ENCODE measurements around the gene CACNA1I.

Gene CACNA1I

DNA sequence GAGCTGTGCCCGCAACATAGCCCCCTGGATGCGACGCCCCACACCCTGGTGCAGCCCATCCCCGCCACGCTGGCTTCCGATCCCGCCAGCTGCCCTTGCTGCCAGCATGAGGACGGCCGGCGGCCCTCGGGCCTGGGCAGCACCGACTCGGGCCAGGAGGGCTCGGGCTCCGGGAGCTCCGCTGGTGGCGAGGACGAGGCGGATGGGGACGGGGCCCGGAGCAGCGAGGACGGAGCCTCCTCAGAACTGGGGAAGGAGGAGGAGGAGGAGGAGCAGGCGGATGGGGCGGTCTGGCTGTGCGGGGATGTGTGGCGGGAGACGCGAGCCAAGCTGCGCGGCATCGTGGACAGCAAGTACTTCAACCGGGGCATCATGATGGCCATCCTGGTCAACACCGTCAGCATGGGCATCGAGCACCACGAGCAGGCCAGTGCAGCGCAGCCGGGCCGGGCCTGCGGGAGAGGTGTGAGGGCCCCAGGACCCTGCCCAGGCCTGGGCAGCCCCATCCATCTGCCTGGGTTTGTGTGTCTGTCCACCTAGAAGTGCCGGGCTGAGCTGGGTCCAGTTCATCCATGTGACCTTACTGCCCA is 79.0 kb downstream of the CACNA1I start:
- DNase-seq (ENCODE audit: low spot score), result no peak

DNA sequence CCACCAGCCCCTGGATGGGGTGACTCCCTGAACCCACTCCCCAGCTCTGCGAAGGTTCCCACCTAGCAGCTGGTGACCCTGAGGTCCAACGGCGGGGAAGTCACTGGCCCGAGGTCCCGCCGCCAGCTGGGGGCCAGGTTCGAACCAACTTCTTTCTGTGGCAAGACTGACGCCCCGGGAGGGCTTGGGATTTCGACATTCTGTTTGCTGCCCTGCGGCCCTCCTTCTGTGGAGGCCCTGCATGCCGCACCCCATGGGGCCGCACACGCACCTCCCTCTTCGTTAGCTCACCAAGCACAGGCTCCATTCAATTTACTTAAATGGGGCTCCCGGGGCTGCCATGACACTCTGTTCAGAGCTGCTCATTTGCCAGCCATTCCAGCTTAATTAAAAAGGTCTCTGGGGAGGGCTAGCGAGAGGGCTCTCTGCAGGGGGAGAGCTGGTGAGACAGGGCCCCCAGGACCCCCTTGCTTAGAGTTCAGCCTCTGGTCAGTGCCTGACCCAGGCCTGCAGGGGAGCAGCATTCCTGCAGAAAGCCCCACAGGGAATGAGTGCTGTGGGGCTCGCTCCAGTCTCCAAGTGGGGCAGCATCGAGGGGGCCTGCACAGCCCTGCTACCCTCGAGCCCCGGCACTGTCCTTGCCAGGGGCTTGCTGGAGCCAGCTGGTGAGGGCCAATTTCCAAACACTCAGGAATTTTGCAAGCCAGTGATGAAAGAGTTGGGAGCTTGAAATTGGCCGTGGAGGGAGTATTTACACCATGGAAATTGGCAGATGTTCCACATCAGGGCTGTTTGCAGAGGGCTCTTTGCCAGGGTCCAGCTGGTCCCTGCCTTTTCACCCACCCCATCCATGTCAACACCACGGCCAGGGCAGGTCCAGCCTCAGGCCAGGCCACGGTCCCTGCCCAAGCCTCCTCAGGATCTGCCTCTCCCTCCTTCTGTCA is 80.8 kb downstream of the CACNA1I start:
- no peak for DNase-seq (ENCODE audit: low spot score)

DNA sequence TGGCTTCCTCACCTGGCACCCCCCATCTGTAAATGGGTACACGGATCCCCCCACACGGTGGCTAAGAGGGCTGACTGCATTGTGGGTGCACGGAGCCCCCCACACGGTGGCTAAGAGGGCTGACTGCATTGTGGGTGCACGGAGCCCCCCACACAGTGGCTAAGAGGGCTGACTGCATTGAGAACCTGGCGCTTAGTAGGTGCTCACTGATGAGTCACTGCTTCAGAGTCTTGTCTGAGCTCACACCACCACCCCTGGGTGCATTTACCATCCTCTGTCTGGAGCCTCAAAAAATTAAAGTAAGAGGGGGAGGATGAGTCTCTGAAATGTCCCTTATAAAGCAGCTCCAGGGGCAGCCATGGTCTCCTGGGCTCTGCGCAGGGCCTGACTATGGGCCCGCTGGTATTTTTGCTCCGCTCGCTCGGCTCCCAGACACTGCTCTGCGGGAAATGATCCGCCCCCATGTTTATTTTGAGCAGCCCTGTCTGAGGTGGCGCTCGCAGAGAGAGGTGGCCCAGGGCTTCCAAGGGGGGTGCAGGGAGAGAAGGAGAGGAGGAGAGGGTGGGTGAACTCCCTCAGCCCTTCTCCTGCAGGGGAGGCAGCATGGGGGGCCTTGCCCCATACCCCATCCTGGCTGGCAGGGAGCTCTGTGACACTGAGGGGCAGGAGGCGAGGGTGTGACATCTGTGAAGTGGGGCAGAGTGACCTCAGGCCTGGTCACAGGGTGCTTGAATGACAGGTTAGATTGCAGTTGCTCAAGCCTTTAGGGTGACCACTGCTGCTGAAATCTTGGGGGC is 82.6 kb downstream of the CACNA1I start:
- DNase-seq (ENCODE audit: low spot score), result no peak

GRCh38 chr22:39653787-39654077 is 83.2 kb downstream of the CACNA1I start:
- DNase-seq (ENCODE audit: low spot score), result no peak

DNA sequence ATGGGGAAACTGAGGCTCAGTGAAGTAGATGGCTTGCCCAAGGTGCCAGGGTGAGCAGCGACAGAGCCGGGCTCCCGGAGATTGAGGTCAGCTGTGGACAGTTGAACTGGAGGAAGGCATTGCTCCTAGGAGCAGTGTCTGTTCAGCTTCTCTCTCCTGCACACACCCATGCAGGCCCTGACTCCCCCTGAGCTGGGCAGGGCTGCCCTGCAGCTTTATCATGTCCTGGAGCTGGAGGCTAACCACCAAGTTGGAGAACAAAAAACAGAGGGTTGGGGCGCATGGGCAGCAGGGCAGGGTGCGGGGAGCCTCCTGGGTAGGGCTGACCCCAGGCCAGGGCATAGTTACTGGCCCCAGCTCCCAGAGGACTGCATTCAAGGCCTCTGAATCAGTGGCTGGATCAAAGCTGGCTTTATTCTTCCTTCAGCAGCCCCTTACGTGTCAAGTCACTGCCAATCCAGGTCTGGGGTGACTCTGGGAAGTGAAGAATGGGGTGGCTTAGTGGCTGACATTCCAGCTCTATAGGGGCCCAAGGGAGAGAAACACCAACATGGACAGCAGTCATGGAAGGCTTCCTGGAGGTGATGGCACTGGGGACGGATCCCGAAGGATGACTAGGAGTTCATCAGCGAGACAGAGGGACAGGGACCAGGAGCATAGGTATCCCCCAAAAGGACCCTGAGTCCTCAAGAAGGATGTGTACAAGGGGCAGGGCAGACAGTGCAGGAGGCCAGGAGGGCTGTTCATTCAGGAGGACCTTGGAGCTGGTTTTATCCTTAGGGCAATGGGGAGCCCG is 83.8 kb downstream of the CACNA1I start:
- no peak for DNase-seq (ENCODE audit: low spot score)

- no peak for DNase-seq (ENCODE audit: low spot score)
These were observed 84.5 kb downstream of the CACNA1I start for GRCh38 chr22:39655004-39655579.

GRCh38 chr22:39655831-39656230 is 85.3 kb downstream of the CACNA1I start:
- DNase-seq (ENCODE audit: low spot score), result no peak

- DNase-seq (ENCODE audit: low spot score), result no peak
These were observed 86.2 kb downstream of the CACNA1I start for GRCh38 chr22:39656495-39657490.

DNA sequence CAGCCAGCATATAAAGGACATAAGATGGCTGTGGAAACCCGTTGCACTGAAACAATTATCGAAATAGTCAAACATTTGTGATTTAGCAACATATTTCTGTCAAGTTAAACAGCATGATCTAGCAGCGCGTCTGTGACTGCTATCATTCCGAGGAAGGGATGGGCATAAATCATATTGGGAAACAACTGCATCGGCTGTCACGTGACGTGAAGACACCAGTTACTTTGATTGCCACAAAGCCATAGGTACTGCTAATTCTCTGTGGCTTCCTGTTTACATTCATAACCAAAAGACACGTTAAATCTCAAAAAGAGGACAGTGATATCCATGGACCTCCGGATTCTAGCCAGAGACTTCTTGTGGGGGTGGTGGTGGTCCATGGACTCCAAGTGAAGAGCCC is 87.8 kb downstream of the CACNA1I start:
- no peak for DNase-seq (ENCODE audit: low spot score)

- DNase-seq (ENCODE audit: low spot score), result no peak
These were observed 88.4 kb downstream of the CACNA1I start for GRCh38 chr22:39658806-39659463.

DNA sequence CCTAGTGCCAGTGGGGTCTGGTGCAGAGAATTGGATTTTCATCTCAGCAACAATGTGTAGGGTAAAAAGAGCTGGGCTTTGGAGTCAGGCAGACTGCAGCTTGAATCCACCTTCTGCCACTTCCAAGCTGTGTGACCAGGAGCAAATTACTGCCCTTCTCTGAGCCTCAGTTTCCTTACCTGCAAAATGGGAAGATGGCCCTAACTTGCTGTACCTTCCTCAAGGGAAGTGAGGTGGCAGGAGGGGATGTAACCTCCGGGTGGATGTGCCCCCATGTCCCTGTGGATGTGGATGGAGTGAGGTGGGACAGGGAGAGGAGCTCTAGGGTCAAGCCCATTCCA is 90.9 kb downstream of the CACNA1I start:
- DNase-seq (ENCODE audit: low spot score), result no peak

DNA sequence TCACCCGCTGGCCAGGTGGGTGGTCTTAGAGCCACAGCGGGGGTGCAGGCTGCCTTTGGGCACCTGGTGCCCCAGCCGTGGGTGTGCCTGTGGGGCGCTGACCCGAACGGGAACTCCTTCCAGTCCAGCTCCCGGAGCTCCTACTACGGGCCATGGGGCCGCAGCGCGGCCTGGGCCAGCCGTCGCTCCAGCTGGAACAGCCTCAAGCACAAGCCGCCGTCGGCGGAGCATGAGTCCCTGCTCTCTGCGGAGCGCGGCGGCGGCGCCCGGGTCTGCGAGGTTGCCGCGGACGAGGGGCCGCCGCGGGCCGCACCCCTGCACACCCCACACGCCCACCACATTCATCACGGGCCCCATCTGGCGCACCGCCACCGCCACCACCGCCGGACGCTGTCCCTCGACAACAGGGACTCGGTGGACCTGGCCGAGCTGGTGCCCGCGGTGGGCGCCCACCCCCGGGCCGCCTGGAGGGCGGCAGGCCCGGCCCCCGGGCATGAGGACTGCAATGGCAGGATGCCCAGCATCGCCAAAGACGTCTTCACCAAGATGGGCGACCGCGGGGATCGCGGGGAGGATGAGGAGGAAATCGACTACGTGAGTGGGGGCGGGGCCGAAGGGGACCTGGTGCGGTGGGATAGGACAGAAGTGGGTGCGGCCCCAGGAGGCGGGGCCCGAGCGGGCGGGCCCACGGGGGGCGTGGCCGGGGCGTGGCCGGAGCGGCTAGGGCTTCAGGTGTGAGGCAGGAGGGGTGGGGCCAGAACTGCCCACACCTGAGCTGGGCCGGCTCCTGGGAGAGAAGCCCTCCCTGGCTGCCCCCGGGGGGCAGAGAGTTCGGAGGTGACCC is 91.5 kb downstream of the CACNA1I start:
- DNase-seq (ENCODE audit: low spot score), result no peak

DNA sequence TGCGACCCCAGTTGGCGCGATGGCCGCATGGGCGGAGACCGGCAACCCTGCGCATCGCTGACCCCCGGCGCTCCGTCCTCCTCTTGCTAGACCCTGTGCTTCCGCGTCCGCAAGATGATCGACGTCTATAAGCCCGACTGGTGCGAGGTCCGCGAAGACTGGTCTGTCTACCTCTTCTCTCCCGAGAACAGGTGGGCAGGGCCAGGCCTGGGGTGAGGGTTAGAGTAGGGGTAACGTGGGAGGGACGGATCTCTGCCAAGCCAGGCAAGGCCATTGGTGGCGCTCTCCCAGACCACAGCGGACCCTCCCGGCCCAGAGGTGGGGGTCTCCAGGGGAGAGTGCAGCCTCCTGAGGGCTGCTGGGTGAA is 92.1 kb downstream of the CACNA1I start:
- no peak for DNase-seq (ENCODE audit: low spot score)

DNA sequence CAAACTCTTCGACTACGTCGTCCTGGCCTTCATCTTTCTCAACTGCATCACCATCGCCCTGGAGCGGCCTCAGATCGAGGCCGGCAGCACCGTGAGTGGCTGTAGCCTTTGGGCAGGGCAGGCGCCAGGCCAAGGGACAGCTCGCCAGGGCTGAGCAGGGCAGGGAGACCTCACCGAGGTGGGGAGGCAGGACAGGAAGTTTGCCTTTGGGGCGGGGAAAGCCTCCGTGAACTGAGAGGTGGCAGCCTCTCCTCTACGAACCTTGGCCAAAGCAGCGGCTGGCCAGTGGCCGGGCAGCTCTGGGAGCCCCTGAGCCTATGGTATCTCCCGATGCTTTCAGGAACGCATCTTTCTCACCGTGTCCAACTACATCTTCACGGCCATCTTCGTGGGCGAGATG is 93.2 kb downstream of the CACNA1I start:
- DNase-seq (ENCODE audit: low spot score), result no peak

DNA sequence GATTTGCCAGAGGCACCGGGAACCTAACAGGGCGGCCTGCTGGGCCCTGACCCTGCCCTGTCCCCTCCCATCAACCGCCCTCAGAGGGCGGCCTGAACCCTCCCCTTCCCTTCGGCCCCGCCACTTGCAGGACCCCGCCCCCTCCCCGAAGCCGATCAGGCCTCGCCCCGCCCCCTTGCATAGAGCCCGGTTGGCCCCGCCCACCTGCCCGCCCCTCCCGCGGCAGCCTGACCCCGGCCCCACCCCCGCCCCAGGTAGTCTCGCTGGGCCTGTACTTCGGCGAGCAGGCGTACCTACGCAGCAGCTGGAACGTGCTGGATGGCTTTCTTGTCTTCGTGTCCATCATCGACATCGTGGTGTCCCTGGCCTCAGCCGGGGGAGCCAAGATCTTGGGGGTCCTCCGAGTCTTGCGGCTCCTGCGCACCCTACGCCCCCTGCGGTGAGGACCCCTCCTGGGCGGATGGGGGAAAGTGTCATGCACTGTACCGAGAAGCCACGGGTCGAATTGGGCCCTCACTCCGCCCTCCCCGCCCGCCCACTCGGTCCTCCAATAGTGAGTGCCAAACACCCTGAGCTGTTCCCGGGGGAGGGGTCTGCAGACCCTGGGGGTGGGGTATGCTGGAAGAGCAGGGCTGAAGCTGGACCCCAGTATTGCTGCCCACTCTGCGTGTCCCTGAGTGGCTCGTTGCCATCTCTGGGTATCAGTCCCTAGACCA is 94.1 kb downstream of the CACNA1I start:
- DNase-seq (ENCODE audit: low spot score), result no peak

DNA sequence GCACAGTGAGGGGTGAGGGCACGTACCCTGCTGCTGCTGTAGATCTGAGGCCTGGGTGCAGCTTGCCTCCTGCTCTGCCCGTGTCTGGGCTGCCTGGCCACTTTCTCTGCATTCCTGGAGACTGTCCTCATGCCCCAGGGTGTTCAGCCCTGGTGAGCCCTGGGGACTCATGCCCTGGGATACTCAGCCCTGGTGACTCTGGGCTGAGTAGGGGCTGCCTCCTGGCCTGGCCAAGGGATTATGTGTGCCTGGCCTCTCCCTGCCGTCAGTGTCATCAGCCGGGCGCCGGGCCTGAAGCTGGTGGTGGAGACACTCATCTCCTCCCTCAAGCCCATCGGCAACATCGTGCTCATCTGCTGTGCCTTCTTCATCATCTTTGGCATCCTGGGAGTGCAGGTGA is 94.7 kb downstream of the CACNA1I start:
- DNase-seq (ENCODE audit: low spot score), result no peak

GRCh38 chr22:39665661-39666431 is 95.3 kb downstream of the CACNA1I start:
- no peak for DNase-seq (ENCODE audit: low spot score)

- DNase-seq (ENCODE audit: low spot score), result no peak
These were observed 95.9 kb downstream of the CACNA1I start for GRCh38 chr22:39666495-39666894.

Measured in globus pallidus (tissue), 1 donor.